HG02642 (cell line): ENCODE results near the gene KATNAL2.
"Not testable (repeated sequence)": the region's sequence is repeated elsewhere in the genome, so short reads cannot be mapped to it uniquely, and the experiment has no call there.

Experiments used
- ATAC-seq: cut with Tn5 transposase; IDR thresholded peaks from one replicate; pipeline ENCODE4 v1.9.1; 2021; ENCODE audit warnings: mild to moderate bottlenecking; ENCODE audit not compliant: unreplicated experiment, poor library complexity

Gene KATNAL2

GRCh38 chr18:47029684-47030353 lies 112.4 kb downstream of the KATNAL2 start:
- not testable (repeated sequence) for ATAC-seq

- not testable (repeated sequence) for ATAC-seq
These were observed 113.5 kb downstream of the KATNAL2 start for GRCh38 chr18:47030887-47031286.

- no peak for ATAC-seq
These were observed 115.5 kb downstream of the KATNAL2 start for GRCh38 chr18:47032945-47033344.

- ATAC-seq, result not testable (repeated sequence)
These were observed 117.2 kb downstream of the KATNAL2 start for GRCh38 chr18:47034591-47034990.

- ATAC-seq, result no peak
These were observed 117.8 kb downstream of the KATNAL2 start, which contains the start of gene ELOA2 for GRCh38 chr18:47035156-47035671. Gene ELOA2 (minus strand): TSS chr18:47035621. CDS start chr18:47035264, 357 bp downstream.

- no peak for ATAC-seq
These were observed 119.0 kb downstream of the KATNAL2 start for GRCh38 chr18:47036298-47036874.

- ATAC-seq, result no peak
These were observed 119.7 kb downstream of the KATNAL2 start for GRCh38 chr18:47036927-47037578.

GRCh38 chr18:47040982-47041381 lies 123.6 kb downstream of the KATNAL2 start:
- ATAC-seq, result no peak

GRCh38 chr18:47050468-47050867 lies 133.1 kb downstream of the KATNAL2 start:
- ATAC-seq, result no peak

GRCh38 chr18:47054369-47054768 lies 137.0 kb downstream of the KATNAL2 start:
- no peak for ATAC-seq

GRCh38 chr18:47062471-47062870 lies 145.1 kb downstream of the KATNAL2 start:
- ATAC-seq, result no peak

GRCh38 chr18:47063096-47063495 lies 145.7 kb downstream of the KATNAL2 start:
- ATAC-seq, result no peak

GRCh38 chr18:47067648-47068047 lies 150.2 kb downstream of the KATNAL2 start:
- ATAC-seq, result no peak

- ATAC-seq, result no peak
These were observed 157.9 kb downstream of the KATNAL2 start for GRCh38 chr18:47075098-47075883.

- no peak for ATAC-seq
These were observed 159.7 kb downstream of the KATNAL2 start for GRCh38 chr18:47077111-47077510.

- no peak for ATAC-seq
These were observed 163.5 kb downstream of the KATNAL2 start for GRCh38 chr18:47080872-47081271.

- ATAC-seq, result no peak
These were observed 164.2 kb downstream of the KATNAL2 start for GRCh38 chr18:47081578-47081977.

GRCh38 chr18:47087676-47088075 lies 170.3 kb downstream of the KATNAL2 start:
- ATAC-seq, result no peak

- no peak for ATAC-seq
These were observed 178.4 kb downstream of the KATNAL2 start for GRCh38 chr18:47095810-47096209.

- ATAC-seq, result no peak
These were observed 182.9 kb downstream of the KATNAL2 start for GRCh38 chr18:47100212-47100831.
